Kidney capillary endothelial cell (primary cell): Measurements from ENCODE around the gene DRD1.
"Not testable (repeated sequence)": the region's sequence is repeated elsewhere in the genome, so short reads cannot be mapped to it uniquely, and the experiment has no call there.

Source experiments
- DNase-seq: peaks from one replicate; pipeline ENCODE4 v3.0.0-alpha.2; 2018; ENCODE audit warnings: low spot score

Gene DRD1

DNA sequence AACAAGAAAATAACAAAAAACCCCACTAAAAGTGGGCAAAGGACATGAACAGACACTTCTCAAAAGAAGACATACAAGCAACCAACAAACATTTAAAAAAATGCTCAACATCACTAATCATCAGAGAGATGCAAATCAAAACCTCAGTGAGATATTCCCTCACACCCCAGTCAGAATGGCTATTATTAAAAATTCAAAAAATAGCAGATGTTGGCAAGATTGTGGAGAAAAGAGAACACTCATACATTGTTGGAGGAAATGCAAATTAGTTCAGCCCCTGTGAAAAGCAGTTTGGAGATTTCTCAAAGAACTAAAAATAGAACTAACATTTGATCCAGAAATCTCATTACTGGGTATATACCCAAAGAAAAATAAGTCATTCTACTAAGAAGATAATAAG, 19.4 kb downstream of the DRD1 start:
- not testable (repeated sequence) for DNase-seq

DNA sequence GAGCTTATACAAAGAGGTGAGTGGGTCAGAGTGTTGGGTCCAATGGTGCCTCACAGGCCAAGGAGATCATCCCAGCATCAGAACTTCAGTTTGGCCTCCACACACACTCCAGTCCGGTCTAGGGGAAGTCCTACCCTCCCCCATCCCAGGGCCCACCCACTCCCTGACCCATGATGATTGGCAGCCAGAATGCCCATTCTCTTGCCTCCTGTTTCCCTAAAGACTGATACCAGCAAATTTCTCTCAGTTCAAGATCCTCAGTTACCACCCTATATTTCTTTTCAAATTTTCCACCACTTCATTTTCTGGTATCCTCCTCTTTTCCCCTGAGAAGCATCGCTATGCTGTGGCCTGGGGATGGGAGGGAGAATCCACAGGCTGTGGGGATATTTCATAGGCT, 21.9 kb downstream of the DRD1 start:
- DNase-seq, result no peak

DNA sequence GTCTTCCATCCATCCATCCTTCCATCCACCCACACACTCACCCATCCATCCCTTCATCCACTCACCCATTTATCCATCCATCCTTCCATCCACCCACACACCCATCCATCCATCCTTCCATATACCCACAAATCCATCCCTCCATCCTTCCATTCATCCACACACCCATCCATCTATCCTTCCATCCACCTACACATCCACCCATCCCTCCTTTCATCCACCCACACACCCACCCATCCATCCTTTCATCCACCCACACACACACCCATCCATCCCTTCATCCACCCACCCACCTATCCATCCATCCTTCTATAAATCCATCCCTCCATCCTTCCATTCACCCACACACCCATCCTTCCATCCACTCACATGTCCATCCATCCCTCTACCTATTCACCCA, 23.6 kb downstream of the DRD1 start:
- DNase-seq, result no peak

DNA sequence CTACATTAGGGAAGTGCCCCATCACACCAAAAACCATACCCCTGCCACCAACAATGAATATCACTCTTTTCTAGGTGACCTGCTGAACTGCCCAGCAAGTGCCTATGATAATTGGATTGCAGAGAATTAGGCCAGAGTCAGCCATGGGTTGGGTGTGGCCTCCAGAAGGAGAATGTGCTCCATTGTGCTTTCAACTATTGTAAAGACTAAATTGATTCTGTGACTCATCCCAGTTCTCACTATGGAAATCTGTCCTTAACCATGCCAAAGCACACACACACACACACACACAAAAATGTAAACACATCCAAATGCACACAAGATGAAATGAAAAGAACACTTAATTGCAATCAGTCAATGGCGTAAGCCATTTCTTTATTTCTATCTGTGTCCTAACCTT, 25.7 kb downstream of the DRD1 start:
- DNase-seq, result no peak

DNA sequence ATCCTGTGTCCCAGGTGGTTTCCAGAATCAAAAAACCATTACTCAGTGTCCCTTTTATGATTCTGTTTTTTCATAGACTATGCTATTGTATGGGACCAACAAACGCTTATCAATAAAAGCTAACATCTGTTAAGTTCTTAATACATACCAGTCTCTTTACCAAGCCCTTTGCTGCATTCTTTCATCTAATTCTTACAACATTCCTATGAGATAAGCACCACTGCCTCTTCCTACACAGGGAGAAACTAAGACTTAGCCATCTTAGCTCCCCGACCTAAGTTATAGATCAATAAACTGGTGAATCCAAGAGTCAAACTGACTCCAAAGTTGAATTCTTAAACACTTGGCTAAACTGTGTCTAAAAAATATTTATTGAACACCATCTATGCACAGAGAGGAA, 26.6 kb downstream of the DRD1 start:
- no peak for DNase-seq

DNA sequence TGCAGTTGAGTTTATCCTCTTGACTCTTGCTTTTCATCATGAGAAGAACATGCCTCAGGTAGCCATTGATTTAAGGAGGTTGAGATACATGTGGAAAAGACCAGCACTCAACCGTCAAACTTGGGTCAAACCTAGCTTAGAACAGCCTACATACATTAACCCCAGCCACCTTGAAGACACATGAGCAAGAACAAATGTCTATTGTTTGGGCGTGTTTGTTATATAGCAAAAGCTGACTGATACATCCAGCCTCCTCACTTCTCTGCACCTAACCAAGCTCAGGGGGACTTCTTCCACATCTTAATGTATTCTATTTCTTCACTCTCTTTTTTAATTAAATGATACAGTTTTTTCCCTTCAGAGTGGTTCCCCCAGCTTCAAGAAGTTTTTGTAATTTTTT, 28.7 kb downstream of the DRD1 start:
- DNase-seq, result no peak

DNA sequence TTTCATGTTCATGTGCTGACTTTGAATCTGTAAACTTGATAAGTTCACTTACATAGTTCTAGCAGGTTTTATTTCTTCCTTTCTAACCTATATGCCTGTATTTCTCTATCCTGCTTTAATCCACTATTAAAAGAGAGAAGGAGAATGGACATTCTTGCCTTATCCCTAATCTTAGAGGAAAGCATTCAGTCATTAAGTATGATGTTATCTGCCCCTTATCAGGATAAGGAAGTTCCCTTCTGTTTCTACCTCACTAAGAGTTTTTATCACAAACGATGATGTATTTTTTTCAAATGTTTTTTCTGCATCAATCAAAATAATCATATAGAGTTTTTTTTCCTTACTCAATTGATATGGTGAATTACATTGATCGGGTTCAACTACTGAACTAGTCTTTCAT, 33.1 kb downstream of the DRD1 start:
- DNase-seq, result no peak

DNA sequence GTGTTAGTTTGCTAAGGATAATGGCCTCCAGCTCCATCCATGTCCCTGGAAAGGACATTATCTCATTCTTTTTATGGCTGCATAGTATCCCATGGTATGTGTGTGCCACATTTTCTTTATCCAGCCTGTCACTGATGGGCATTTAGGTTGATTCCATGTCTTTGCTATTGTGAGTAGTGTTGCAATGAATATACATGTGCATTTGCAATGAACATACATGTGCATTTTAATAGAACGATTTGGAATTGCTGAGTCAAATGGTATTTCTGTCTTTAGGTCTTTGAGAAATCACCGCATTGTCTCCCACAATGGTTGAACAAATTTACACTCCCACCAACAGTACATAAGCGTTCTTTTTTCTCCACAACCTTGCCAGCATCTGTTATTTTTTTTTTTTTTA, 37.7 kb downstream of the DRD1 start:
- DNase-seq, result no peak

DNA sequence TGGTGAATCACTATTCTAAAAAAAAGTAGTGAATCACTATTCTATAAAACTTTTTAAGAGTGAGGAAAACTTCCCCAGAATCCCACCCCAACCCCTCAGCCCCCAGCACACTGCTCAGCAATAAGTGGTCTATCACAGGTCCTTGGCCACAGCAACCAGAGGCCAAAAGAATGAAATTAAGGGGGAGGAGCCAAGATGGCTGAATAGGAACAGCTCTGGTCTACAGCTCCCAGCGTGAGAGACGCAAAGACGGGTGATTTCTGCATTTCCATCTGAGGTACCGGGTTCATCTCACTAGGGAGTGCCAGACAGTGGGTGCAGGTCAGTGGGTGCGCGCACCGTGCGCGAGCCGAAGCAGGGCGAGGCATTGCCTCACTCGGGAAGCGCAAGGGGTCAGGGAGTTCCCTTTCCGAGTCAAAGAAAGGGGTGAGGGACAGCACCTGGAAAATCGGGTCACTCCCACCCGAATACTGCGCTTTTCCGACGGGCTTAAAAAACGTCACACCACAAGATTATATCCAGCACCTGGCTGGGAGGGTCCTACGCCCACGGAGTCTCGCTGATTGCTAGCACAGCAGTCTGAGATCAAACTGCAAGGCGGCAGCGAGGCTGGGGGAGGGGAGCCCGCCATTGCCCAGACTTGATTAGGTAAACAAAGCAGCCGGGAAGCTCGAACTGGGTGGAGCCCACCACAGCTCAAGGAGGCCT, 46.2 kb downstream of the DRD1 start:
- DNase-seq, result not testable (repeated sequence)

DNA sequence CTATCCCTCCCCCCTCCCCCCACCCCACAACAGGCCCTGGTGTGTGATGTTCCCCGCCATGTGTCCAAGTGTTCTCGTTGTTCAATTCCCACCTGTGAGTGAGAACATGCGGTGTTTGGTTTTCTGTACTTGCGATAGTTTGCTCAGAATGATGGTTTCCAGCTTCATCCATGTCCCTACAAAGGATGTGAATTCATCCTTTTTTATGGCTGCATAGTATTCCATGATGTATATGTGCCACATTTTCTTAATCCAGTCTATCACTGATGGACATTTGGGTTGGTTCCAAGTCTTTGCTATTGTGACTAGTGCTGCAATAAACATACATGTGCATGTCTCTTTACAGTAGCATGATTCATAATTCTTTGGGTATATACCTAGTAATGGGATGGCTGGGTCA, 48.6 kb downstream of the DRD1 start:
- not testable (repeated sequence) for DNase-seq

DNA sequence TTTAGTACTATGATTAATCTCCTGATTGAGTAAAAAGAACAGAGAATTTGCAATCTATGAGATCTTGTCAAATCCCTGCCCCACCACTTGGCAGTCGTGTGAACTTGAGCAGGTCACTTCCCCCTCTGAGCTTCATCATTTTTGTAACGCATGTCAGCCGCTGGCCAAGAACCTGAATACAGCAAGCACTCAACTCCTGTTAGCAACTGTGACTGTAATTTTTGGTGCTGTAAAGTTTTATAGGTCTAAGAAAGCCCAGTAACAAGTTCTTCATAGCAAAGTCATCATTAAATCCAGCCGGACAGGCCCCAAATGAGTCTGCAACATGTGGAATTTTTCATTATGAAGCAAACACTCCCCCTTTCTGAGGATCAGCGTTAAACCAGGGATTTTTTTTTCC, 49.4 kb downstream of the DRD1 start:
- DNase-seq, result no peak

DNA sequence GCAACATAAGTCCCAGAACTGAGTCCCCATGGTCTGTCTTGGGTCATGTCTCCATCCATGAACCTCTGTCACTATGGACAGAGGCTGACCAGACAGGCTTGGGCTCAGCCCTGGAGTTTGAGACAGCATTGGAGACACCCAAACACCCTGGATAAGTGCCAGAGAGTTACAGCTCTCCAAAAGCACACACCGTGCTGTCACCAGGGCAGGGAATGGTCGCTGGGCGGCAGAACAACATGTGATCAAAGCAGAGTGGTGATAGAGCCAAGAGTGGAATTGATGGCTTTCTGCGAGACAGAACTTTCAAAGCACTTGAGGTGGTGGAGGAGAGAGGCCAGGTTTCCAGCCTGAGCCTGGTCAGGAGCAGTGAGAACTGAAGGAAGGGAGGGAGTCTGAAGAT, 50.1 kb downstream of the DRD1 start:
- no peak for DNase-seq

DNA sequence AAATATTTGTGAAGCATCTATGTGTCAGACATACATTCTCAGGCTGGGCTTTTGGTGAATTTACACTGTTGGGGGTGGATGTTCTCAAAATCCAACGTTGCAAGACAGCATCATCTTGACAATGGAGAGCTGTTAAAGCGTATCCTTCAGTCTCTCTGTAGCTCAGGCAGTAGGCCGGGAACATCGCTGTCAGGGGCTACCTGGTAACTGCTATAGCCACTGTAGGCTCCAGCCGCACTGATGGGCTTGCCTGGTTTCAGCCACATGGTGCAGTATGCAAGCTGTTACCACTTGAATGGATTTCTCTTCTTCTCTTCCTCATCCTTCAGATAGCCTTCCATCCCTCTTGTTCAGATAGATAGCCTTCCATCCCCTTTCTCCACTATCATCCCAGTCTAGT, 51.7 kb downstream of the DRD1 start:
- no peak for DNase-seq

DNA sequence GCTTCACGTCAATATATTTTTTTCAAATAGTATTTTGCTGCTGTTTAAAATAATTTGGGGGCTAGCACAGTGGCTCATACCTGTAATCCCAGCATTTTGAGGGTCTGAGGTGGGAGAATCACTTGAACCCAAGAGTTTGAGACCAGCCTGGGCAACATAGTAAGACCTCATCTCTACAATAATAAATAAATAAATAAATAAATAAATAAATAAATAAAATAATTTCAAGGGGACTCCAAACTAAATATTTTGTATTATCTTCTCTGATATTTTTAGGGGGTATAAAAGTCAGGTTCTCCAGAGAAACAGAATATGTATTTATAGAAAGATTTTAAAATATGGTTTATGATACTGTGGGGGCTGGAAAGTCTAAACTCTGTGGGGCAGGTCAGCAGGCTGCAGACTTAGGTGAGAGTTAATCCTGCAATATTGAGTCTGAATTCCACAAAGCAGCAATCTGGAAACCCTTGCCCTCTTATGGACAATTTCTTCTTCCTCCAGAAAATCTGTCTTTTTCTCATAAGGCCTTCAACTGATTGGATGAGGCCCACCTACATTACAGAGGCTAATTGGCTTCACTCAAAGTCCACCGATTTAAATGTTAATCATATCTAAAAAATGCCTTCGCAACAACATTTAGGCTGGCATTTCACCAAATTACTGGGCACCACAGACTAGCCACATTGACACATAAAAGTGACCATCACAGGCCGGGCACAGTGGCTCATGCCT, 53.5 kb downstream of the DRD1 start:
- DNase-seq, result no peak
